HepG2 (cell line): Measurements from ENCODE around the gene TBC1D2B. TPM values are rescaled to one million over a fixed set of nuclear protein-coding genes. Genes with fewer than 3 reads are reported as not detected.

Source experiments
- MEIS1 ChIP-seq: sonication (generic); formaldehyde crosslinking; IDR thresholded peaks from 2 replicates; pipeline ENCODE4 v1.9.0; 2021; ENCODE audit warnings: mild to moderate bottlenecking, missing genetic modification reagents, moderate library complexity, borderline replicate concordance
- PHF8 ChIP-seq: sonication (generic); formaldehyde crosslinking; IDR thresholded peaks from 2 replicates; pipeline ENCODE4 v1.5.0; 2020; ENCODE audit warnings: missing genetic modification reagents
- RBFOX2 ChIP-seq: fragments of 200-400 bp; formaldehyde crosslinking; IDR thresholded peaks from 2 replicates; pipeline ENCODE4 v1.6.1; 2017; ENCODE audit warnings: low read depth, mild to moderate bottlenecking, low read length
- REPIN1 ChIP-seq: sonication (generic); formaldehyde crosslinking; IDR thresholded peaks from 2 replicates; pipeline ENCODE4 v1.8.0; 2022; ENCODE audit warnings: missing genetic modification reagents, low read depth, mild to moderate bottlenecking, borderline replicate concordance
- SP1 ChIP-seq, 2 experiments: fragments of 450-650 bp in 1 of 2; sonication (generic) in 1 of 2; formaldehyde crosslinking in 1 of 2; IDR thresholded peaks; 2 replicates each; pipeline versions ENCODE4 v1.4.0 to v1.6.1; 2016 to 2020; ENCODE audit warnings: missing genetic modification reagents in 1 of 2
- U2AF1 ChIP-seq: fragments of 200-400 bp; formaldehyde crosslinking; optimal IDR thresholded peaks from 2 replicates; pipeline ENCODE3; 2017; ENCODE audit warnings: mild to moderate bottlenecking, low read depth, low read length
- ZNF143 ChIP-seq: sonication (generic); formaldehyde crosslinking; IDR thresholded peaks from 2 replicates; pipeline ENCODE4 v1.4.0; 2020; ENCODE audit warnings: missing genetic modification reagents
- ZNF530 ChIP-seq: sonication (generic); formaldehyde crosslinking; IDR thresholded peaks from 2 replicates; pipeline ENCODE4 v1.5.0; 2020; ENCODE audit warnings: low read depth, mild to moderate bottlenecking, missing genetic modification reagents
- ZNF558 ChIP-seq: sonication (generic); formaldehyde crosslinking; IDR thresholded peaks from 2 replicates; pipeline ENCODE4 v1.9.0; 2022; ENCODE audit warnings: mild to moderate bottlenecking, missing genetic modification reagents, borderline replicate concordance
- ZNF816 ChIP-seq: sonication (generic); formaldehyde crosslinking; IDR thresholded peaks from 2 replicates; pipeline ENCODE4 v1.8.0; 2022; ENCODE audit warnings: missing genetic modification reagents, mild to moderate bottlenecking, borderline replicate concordance
- polyA plus RNA-seq, 8 experiments: library from polyadenylated mRNA; depleted of rRNA in 3 of 8; stranded (reverse) in 7 of 8; unstranded in 1 of 8; fragments of >200 nt; fragmentation: Illumina TruSeq in 4 of 8; extraction: Trizol in 4 of 8; gene quantifications; 2 replicates each; pipeline versions ENCODE4 v1.2.1 to v1.2.3, GENCODE V29; 2011 to 2016; ENCODE audit warnings: low read depth in 4 of 8, missing spikeins in 1 of 8, mixed read lengths in 1 of 8; ENCODE audit not compliant: insufficient read depth in 1 of 8
- total RNA-seq, 5 experiments: library from RNA; depleted of rRNA; stranded (reverse); fragments of >200 nt; fragmentation: Illumina TruSeq; extraction: Trizol; gene quantifications; 2 replicates each; pipeline ENCODE4 v1.2.3, GENCODE V29; 2016; ENCODE audit warnings: low read depth in 1 of 5
- TF ChIP-seq, protein P1 (sequence below), 2 experiments: sonication (generic) in 1 of 2; formaldehyde crosslinking in 1 of 2; IDR thresholded peaks; 2 replicates each; pipeline versions ENCODE4 v1.4.0 to v1.6.1; 2018 to 2020; ENCODE audit warnings: missing genetic modification reagents in 2 of 2, borderline replicate concordance in 1 of 2, low read depth in 1 of 2, mild to moderate bottlenecking in 1 of 2, missing biosample characterization in 1 of 2
- TF ChIP-seq, protein P2 (sequence below): sonication (generic); formaldehyde crosslinking; IDR thresholded peaks from 2 replicates; pipeline ENCODE4 v1.5.1; 2020; ENCODE audit warnings: mild to moderate bottlenecking, moderate library complexity, missing genetic modification reagents
- TF ChIP-seq, protein P3 (sequence below): sonication (generic); formaldehyde crosslinking; IDR thresholded peaks from 2 replicates; pipeline ENCODE4 v1.5.0; 2020; ENCODE audit warnings: mild to moderate bottlenecking, missing genetic modification reagents, borderline replicate concordance
- TF ChIP-seq, protein P4 (sequence below): sonication (generic); formaldehyde crosslinking; IDR thresholded peaks from 2 replicates; pipeline ENCODE4 v1.4.0; 2020; ENCODE audit warnings: missing genetic modification reagents

Gene TBC1D2B
- total and polyA plus RNA-seq, 2 of the 13 experiments (the other 11 are each of a cell fraction or from before 2014, with no cell fraction given): 10.1 to 14.4 TPM

DNA sequence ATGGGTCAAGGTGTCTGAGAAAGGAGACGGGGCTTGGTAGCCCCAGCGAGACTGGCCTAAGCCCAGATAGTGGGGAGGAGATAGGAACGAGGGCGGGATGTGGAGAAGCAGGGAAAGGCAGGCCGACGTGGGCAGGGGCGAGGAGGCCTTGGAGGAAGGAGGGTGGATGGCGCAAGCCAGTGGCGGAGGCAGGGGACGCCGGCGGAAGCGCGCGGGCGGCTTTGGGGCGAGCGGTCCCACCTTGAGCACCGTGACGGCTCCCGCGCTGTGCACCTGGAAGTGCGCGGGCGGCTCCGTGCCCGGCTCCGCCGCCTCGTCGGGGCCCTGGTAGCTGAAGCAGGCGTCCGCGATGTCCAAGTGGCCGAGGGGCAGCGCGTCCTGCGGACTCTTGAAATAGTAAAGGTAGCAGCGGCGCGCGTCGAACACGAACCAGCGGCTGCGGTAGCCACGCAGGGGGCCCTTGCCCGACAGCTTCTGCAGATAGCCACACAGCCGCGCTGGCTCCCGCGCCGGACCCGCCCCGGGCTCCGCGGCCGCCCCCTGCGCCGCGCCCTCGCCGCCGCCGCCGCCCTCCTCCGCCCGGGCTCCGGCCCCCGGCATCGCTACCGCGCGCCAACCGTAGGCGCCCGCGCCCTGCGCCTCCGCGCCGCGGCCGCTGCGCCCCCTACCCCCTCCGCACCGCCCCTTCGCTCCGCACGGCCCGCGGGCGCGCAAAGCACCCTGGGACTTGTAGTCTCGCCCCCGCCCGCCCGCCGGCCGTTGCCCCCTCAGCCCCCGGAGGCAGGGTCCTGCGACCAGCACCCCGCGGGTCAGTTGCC is at the start of gene TBC1D2B (continued):
- TF ChIP-seq ZNF816 (CRISPR knock-in tag): no peak
- TF ChIP-seq, protein P1, sequence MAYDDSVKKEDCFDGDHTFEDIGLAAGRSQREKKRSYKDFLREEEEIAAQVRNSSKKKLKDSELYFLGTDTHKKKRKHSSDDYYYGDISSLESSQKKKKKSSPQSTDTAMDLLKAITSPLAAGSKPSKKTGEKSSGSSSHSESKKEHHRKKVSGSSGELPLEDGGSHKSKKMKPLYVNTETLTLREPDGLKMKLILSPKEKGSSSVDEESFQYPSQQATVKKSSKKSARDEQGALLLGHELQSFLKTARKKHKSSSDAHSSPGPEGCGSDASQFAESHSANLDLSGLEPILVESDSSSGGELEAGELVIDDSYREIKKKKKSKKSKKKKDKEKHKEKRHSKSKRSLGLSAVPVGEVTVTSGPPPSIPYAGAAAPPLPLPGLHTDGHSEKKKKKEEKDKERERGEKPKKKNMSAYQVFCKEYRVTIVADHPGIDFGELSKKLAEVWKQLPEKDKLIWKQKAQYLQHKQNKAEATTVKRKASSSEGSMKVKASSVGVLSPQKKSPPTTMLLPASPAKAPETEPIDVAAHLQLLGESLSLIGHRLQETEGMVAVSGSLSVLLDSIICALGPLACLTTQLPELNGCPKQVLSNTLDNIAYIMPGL (CRISPR knock-in tag; IDR thresholded peaks at IDR 0.05; ENCODE audit: borderline replicate concordance in 1 of 2, low read depth in 1 of 2): peak in 1 of 2 experiments; percentile 33; a peak in 1 of 4 replicates
- peak; percentile 84 for TF ChIP-seq ZNF143 (CRISPR knock-in tag)
- TF ChIP-seq ZNF530: no peak
- TF ChIP-seq, protein P2, sequence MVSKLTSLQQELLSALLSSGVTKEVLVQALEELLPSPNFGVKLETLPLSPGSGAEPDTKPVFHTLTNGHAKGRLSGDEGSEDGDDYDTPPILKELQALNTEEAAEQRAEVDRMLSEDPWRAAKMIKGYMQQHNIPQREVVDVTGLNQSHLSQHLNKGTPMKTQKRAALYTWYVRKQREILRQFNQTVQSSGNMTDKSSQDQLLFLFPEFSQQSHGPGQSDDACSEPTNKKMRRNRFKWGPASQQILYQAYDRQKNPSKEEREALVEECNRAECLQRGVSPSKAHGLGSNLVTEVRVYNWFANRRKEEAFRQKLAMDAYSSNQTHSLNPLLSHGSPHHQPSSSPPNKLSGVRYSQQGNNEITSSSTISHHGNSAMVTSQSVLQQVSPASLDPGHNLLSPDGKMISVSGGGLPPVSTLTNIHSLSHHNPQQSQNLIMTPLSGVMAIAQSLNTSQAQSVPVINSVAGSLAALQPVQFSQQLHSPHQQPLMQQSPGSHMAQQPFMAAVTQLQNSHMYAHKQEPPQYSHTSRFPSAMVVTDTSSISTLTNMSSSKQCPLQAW (CRISPR knock-in tag): 0 out of 2 replicates have a peak, but pooled peaks have one; percentile 23
- no peak for TF ChIP-seq SP1 (IDR thresholded peaks at IDR 0.05)
- TF ChIP-seq SP1 (CRISPR knock-in tag; IDR thresholded peaks at IDR 0.05): 0 out of 2 replicates have a peak, but pooled peaks have one; percentile 40
- TF ChIP-seq MEIS1 (CRISPR knock-in tag): no peak
- TF ChIP-seq, protein P3, sequence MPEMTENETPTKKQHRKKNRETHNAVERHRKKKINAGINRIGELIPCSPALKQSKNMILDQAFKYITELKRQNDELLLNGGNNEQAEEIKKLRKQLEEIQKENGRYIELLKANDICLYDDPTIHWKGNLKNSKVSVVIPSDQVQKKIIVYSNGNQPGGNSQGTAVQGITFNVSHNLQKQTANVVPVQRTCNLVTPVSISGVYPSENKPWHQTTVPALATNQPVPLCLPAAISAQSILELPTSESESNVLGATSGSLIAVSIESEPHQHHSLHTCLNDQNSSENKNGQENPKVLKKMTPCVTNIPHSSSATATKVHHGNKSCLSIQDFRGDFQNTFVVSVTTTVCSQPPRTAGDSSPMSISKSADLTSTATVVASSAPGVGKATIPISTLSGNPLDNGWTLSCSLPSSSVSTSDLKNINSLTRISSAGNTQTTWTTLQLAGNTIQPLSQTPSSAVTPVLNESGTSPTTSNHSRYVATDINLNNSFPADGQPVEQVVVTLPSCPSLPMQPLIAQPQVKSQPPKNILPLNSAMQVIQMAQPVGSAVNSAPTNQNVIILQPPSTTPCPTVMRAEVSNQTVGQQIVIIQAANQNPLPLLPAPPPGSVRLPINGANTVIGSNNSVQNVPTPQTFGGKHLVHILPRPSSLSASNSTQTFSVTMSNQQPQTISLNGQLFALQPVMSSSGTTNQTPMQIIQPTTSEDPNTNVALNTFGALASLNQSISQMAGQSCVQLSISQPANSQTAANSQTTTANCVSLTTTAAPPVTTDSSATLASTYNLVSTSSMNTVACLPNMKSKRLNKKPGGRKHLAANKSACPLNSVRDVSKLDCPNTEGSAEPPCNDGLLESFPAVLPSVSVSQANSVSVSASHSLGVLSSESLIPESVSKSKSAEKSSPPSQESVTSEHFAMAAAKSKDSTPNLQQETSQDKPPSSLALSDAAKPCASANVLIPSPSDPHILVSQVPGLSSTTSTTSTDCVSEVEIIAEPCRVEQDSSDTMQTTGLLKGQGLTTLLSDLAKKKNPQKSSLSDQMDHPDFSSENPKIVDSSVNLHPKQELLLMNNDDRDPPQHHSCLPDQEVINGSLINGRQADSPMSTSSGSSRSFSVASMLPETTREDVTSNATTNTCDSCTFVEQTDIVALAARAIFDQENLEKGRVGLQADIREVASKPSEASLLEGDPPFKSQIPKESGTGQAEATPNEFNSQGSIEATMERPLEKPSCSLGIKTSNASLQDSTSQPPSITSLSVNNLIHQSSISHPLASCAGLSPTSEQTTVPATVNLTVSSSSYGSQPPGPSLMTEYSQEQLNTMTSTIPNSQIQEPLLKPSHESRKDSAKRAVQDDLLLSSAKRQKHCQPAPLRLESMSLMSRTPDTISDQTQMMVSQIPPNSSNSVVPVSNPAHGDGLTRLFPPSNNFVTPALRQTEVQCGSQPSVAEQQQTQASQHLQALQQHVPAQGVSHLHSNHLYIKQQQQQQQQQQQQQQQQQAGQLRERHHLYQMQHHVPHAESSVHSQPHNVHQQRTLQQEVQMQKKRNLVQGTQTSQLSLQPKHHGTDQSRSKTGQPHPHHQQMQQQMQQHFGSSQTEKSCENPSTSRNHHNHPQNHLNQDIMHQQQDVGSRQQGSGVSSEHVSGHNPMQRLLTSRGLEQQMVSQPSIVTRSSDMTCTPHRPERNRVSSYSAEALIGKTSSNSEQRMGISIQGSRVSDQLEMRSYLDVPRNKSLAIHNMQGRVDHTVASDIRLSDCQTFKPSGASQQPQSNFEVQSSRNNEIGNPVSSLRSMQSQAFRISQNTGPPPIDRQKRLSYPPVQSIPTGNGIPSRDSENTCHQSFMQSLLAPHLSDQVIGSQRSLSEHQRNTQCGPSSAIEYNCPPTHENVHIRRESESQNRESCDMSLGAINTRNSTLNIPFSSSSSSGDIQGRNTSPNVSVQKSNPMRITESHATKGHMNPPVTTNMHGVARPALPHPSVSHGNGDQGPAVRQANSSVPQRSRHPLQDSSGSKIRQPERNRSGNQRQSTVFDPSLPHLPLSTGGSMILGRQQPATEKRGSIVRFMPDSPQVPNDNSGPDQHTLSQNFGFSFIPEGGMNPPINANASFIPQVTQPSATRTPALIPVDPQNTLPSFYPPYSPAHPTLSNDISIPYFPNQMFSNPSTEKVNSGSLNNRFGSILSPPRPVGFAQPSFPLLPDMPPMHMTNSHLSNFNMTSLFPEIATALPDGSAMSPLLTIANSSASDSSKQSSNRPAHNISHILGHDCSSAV: no peak
- no peak for TF ChIP-seq ZNF558 (CRISPR knock-in tag)
- TF ChIP-seq PHF8 (CRISPR knock-in tag): peak; percentile 59
- TF ChIP-seq, protein P4, sequence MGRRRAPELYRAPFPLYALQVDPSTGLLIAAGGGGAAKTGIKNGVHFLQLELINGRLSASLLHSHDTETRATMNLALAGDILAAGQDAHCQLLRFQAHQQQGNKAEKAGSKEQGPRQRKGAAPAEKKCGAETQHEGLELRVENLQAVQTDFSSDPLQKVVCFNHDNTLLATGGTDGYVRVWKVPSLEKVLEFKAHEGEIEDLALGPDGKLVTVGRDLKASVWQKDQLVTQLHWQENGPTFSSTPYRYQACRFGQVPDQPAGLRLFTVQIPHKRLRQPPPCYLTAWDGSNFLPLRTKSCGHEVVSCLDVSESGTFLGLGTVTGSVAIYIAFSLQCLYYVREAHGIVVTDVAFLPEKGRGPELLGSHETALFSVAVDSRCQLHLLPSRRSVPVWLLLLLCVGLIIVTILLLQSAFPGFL (CRISPR knock-in tag): no peak
- TF ChIP-seq U2AF1: no peak
- 0 out of 2 replicates have a peak, but pooled peaks have one; percentile 52 for TF ChIP-seq RBFOX2
- no peak for TF ChIP-seq REPIN1 (CRISPR knock-in tag)
